Measurements from ENCODE around the gene FLACC1. TPM values are rescaled to one million over a fixed set of nuclear protein-coding genes. Genes with fewer than 3 reads are reported as not detected.

The FLACC1 gene
- total RNA-seq, 1 experiment from 2014 or later = 0.87 TPM

- H3K4me3 ChIP-seq = no peak overlapping the region
- H3K27me3 ChIP-seq (ENCODE audit: insufficient read depth, low read depth) = no peaks in the 10 kb centered on the region
- intact Hi-C loops (cut with micrococcal nuclease; ENCODE audit: unreplicated experiment) = no loop called here
- H3K9me2 ChIP-seq (ENCODE audit: insufficient read depth) = no peaks in the 10 kb centered on the region
- no peaks in the 10 kb centered on the region for H3K4me1 ChIP-seq (replicated peaks; ENCODE audit: insufficient read depth)
- H3K9me3 ChIP-seq (ENCODE audit: insufficient read depth, low read depth) = no peaks in the 10 kb centered on the region
- BruUV-seq (replicated peaks) = no TSS peak
- no peaks in the 10 kb centered on the region for H4K20me1 ChIP-seq (ENCODE audit: insufficient read depth)
- TF ChIP-seq EZH2 (IDR thresholded peaks at IDR 0.05; ENCODE audit: low read depth) = no peak
- TF ChIP-seq, protein P1, sequence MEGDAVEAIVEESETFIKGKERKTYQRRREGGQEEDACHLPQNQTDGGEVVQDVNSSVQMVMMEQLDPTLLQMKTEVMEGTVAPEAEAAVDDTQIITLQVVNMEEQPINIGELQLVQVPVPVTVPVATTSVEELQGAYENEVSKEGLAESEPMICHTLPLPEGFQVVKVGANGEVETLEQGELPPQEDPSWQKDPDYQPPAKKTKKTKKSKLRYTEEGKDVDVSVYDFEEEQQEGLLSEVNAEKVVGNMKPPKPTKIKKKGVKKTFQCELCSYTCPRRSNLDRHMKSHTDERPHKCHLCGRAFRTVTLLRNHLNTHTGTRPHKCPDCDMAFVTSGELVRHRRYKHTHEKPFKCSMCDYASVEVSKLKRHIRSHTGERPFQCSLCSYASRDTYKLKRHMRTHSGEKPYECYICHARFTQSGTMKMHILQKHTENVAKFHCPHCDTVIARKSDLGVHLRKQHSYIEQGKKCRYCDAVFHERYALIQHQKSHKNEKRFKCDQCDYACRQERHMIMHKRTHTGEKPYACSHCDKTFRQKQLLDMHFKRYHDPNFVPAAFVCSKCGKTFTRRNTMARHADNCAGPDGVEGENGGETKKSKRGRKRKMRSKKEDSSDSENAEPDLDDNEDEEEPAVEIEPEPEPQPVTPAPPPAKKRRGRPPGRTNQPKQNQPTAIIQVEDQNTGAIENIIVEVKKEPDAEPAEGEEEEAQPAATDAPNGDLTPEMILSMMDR (conservative IDR thresholded peaks at IDR 0.05) = no peak
- ChIA-PET CTCF (no interaction called here), POLR2A (ENCODE audit: unreplicated experiment) (no interaction called here)
- no peak overlapping the region for H3K4me2 ChIP-seq
- H2AFZ ChIP-seq = no peak overlapping the region
- no peaks in the 10 kb centered on the region; the same call in 1 of the 2 replicates for H3F3A ChIP-seq (ENCODE audit: insufficient read depth, low read depth)
- no peaks in the 10 kb centered on the region for H3K79me2 ChIP-seq (ENCODE audit: low read depth)
- no peak for DNase-seq
- H3K36me3 ChIP-seq (ENCODE audit: low read depth) = peaks cover 21% of the 10 kb centered on the region
- H3K27ac ChIP-seq = no peak overlapping the region
Observed at GRCh38 chr2:201276511-201276910, 80.6 kb downstream of the FLACC1 start.

GRCh38 chr2:201275990-201276389 lies 81.2 kb downstream of the FLACC1 start:
- Histone ChIP-seq H3K79me2 (ENCODE audit: low read depth) (no peaks in the 10 kb centered on the region), H4K20me1 (ENCODE audit: insufficient read depth) (no peaks in the 10 kb centered on the region), H3K36me3 (ENCODE audit: low read depth) (peaks cover 24% of the 10 kb centered on the region), H3K27me3 (ENCODE audit: insufficient read depth, low read depth) (no peaks in the 10 kb centered on the region), H3K27ac (no peak overlapping the region), H3K4me3 (no peak overlapping the region), H3K4me2 (no peak overlapping the region), H3F3A (ENCODE audit: insufficient read depth, low read depth) (no peaks in the 10 kb centered on the region; the same call in 1 of the 2 replicates), H3K4me1 (replicated peaks; ENCODE audit: insufficient read depth) (no peaks in the 10 kb centered on the region), H3K9me2 (ENCODE audit: insufficient read depth) (no peaks in the 10 kb centered on the region), H2AFZ (no peak overlapping the region), H3K9me3 (ENCODE audit: insufficient read depth, low read depth) (no peaks in the 10 kb centered on the region)
- TF ChIP-seq, protein P1 (conservative IDR thresholded peaks at IDR 0.05) = no peak
- TF ChIP-seq EZH2 (IDR thresholded peaks at IDR 0.05; ENCODE audit: low read depth) = no peak
- no TSS peak for BruUV-seq (replicated peaks)
- ChIA-PET POLR2A (ENCODE audit: unreplicated experiment) (no interaction called here), CTCF (no interaction called here)
- DNase-seq = no peak
- intact Hi-C loops (cut with micrococcal nuclease; ENCODE audit: unreplicated experiment) = no loop called here

DNA sequence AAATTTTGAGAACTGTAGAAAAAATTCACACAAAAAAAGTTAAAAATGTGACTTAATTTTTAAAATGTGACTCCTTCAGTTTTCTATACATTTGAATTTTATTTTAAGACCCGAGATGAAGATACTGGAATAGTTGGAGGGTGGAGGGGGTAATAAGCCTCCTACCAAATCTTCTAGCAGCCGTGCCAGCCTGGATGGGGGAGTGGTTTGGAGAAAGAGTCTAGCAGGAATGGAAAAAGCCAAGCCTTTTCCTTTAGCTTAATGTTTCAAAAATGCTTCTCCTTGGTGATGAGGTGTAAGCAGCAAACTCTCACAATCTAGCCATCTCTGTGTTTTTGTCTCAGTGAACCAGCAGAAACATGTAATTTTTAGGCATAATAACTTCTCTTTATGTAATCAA lies 82.1 kb downstream of the FLACC1 start:
- Histone ChIP-seq H3K4me2 (no peak overlapping the region), H3K79me2 (ENCODE audit: low read depth) (no peaks in the 10 kb centered on the region), H3K9me2 (ENCODE audit: insufficient read depth) (no peaks in the 10 kb centered on the region), H3K4me3 (no peak overlapping the region), H2AFZ (no peak overlapping the region), H3K9me3 (ENCODE audit: insufficient read depth, low read depth) (no peaks in the 10 kb centered on the region), H3K27ac (no peak overlapping the region), H3K27me3 (ENCODE audit: insufficient read depth, low read depth) (no peaks in the 10 kb centered on the region), H3K36me3 (ENCODE audit: low read depth) (peaks cover 29% of the 10 kb centered on the region), H4K20me1 (ENCODE audit: insufficient read depth) (no peaks in the 10 kb centered on the region), H3F3A (ENCODE audit: insufficient read depth, low read depth) (no peaks in the 10 kb centered on the region; the same call in 1 of the 2 replicates), H3K4me1 (replicated peaks; ENCODE audit: insufficient read depth) (no peaks in the 10 kb centered on the region)
- no TSS peak for BruUV-seq (replicated peaks)
- intact Hi-C loops (cut with micrococcal nuclease; ENCODE audit: unreplicated experiment) = no loop called here
- TF ChIP-seq, protein P1 (conservative IDR thresholded peaks at IDR 0.05) = no peak
- no peak for TF ChIP-seq EZH2 (IDR thresholded peaks at IDR 0.05; ENCODE audit: low read depth)
- ChIA-PET CTCF (no interaction called here), POLR2A (ENCODE audit: unreplicated experiment) (no interaction called here)
- DNase-seq = no peak
